NCI-H460 (cell line): ENCODE results near the gene IRF2BP2. TPM values are rescaled to one million over a fixed set of nuclear protein-coding genes. Genes with fewer than 3 reads are reported as not detected.

Experiments used
- DNase-seq: peaks from one replicate; pipeline ENCODE4 v3.0.0-alpha.2; 2016; ENCODE audit warnings: low read depth; ENCODE audit errors: extremely low read depth
- total RNA-seq: library from RNA; depleted of rRNA; stranded (reverse); fragments of >200 nt; shearing (Covaris generic); gene quantifications from 2 replicates; pipeline ENCODE4 v1.2.3, GENCODE V29; 2014

Gene IRF2BP2
- total RNA-seq, 1 experiment from 2014 or later: 64.1 TPM

DNA sequence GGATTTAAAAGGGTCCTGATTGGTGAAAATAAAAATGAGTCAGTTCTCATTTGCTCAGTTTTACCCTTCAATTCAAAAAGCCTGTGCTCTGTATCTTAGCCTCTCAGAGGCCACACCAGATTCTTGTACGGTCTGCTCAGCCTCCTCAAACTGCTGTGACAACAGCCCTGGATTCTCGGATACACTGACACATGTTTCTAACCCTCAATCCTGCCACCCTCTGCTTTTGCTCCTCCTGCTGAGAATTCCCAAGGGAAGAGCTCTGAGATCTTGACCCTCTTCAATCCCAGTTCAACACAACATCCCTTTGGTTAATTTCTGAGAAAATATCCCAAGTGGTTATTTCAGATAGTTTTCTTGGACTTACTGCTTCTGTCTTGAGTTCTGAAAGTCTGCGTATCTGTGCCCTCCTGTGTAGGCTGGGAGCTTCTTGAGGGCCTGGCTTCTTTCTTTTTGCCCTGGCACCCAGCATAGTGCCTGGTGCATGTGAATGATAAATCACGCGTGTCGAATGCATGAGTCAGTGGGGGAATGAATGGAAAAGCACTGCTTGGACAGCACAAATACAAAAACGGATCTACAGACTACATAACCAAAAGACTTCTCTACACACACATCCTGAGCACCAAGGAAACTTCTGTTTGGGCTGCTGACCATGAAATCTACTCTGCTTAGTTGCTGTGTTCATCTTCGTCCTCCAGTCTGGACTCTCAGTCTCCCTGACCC, 24.5 kb downstream of the IRF2BP2 start:
- DNase-seq: no peak

DNA sequence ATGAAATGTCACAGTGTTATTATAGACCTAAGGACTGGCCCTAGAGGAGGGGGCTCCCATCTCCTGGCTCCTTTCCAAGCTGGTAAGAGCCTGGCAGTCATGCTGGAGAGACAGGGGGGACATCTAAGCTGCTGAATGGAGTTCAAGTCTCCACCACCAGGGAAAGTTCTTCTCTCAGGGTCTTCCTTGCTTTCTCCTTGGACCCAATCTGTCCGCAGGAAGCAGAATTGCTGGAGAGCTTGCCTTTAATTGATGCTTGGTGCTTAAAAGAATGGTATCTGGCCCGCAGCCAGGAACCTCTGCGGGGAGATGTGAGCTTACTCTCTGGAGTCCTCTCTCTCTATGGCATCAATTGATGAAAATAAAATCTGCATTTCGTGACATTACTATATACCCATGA, 25.1 kb downstream of the IRF2BP2 start:
- no peak for DNase-seq

DNA sequence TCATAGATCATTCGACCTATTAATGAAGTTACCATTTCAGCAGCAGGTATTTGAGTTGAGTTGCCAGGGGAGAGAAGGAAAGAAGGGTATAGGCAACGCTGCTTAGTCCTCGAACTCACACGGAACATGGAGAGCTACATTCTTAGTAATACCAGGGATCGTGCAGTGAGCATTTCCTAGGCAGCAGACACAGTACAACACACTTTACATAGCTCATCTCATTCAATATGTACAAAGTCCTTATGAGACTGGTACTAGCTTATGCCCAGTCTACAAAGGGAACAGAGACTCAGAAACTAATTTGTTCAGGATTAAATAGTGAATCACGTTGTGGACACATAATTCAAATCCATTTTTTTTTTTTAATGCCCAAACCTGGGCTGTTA, 25.6 kb downstream of the IRF2BP2 start:
- no peak for DNase-seq

DNA sequence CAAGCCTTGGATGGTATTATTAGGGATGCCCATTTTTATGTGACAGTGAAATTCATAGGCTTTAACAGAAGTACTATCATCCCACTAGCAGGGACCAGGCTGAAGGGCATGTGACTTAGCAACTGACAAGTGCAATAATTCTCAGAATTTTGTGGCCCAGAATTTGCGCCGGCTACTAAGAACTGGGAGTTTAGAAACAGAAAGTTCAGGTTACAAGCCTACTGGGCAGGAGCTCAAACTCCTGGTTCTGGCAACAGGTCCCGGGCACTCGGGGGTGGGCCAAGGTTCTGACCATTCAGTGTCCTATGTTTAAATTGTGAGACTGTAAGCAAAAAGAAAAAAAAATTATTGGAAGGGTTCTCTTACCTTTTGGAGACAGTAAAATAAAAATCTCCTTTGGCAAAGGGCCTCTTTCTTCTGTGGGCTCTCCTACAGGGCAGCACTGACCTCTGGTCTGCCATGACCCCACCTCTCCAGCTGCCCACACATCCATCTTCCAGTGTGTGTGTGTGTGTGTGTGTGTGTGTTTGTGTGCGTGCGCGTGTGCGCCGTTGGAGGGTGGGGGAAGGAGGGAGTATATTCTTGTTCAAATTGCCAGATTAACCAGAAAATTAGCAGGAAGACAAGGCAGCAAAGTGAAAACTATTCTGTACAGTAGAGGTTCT, 26.1 kb downstream of the IRF2BP2 start:
- DNase-seq: no peak

DNA sequence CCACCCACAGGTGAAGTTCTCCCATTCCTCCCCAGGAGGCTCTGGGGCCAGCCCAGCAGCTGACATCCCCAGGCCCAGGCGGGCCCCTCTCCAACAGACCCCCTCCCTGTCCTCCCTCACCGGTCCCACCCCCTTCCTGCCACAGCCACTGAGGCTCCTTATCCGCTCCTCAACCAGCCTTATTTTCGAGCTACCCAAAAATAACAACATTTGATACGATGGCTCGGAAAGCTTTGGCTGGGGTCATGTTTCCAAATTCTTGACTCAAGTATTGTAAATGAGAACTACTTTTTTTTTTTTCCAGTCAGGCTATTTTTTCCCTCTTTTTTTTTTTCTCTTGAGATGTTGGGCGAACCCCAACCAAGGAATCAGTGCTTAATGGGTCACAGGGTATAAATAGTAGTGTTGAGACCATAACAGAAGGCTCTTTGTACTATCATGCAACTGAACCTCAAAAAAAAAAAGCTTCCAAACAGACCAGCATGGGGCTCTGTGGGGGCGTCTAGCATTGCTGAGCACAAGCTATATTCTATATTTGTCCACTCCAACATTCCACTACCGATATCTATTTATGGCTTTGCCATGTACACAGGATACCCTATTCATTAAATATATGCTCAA, 27.2 kb downstream of the IRF2BP2 start:
- no peak for DNase-seq

DNA sequence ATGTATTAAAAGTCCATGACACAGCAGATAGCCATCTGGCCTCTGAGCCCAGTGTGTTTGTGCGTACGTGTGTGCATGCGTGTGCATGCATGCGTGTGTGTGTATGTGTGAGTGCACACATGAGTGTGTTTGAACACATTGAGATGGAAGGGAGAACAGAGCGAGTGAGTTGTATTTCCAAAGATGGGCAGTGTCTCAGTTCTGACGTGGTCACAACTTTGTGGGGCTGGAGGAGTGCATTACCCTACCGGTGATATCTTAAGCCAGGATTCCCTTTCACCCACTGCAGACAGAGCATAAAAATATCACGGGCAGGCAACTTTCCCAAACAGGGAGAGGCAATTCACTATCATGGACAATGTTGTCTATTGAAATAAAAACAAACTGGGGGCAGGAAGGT, 27.8 kb downstream of the IRF2BP2 start:
- DNase-seq: no peak

DNA sequence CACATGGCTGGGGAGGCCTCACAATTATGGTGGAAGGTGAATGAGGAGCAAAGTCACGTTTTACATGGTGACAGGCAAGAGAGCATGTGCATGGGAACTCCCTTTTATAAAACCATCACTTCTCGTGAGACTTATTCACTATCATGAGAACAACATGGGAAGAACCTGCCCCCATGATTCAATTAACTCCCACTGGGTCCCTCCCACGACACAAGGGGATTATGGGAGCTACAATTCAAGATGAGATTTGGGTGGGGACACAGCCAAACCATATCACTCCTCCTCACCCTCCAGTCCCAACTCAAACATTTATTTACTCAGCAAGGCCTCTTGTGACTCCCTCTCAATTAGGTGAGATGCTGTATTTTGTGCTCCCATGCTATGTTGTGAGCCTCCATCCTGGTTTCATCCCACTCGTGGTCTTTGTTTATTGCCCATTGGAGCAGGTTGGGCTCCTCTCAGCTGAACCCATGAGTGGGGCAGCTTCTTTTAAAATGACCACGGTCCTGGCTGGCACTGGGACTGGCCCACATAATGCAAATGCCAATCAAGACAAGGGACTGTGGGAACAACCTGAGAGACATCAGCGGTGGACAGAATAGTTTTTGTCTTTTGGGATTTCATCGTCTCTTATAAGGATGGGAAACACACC, 28.8 kb downstream of the IRF2BP2 start:
- no peak for DNase-seq

DNA sequence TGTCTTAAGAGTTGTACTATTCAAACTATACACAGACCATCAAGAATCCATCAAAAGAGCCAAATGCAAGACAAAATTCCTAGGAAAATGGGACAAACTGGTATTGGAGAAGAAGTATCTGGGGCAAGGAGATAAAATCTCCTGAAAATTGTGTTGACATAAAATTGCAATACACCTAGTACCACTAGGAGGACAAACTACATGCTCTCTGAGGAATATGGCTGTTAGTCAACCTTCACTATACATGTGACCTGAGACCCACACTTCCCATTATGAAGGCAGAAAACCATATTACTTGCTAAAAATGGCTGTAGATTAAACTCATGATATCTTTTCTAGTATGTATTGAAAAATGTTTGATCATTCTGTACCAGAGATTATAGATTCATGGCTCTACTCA, 30.0 kb downstream of the IRF2BP2 start:
- no peak for DNase-seq

DNA sequence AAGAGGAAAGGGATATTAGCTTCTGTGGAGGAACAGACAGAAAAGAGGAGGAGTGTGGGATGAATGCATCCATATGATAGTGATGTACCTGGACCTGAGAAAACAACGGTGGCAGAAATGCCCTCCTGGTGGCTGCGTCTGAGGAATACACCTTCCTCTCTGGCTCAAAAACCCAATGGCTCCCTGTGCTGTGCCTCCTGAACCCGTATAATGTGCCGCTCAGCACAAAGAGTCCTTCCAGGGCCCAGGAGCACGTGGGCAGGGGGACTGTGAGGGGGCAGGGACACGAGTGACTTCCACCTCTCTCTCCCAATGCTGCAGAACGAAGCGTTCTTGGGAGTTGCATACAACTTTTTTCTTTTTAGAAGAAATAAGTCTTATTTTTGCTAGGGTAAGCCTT, 31.2 kb downstream of the IRF2BP2 start:
- no peak for DNase-seq

DNA sequence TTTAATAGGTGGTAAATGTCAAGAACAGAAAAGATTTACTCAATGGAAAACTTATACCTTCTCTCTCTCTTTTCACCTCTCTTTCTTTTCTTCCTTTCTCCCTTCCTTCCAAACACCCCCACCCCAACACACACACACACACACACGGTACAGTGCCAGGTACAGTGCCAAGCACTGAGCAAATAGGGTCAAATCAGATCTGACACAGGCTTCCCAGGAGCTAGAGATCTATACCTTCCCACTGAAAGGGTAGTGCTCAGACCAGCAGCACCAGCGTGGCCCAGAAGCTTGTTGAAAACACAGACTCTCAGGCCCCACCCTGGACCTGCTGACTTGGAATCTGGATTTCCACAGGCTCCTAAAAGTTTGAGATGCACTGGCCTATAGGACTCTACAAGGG, 31.9 kb downstream of the IRF2BP2 start:
- DNase-seq: no peak

DNA sequence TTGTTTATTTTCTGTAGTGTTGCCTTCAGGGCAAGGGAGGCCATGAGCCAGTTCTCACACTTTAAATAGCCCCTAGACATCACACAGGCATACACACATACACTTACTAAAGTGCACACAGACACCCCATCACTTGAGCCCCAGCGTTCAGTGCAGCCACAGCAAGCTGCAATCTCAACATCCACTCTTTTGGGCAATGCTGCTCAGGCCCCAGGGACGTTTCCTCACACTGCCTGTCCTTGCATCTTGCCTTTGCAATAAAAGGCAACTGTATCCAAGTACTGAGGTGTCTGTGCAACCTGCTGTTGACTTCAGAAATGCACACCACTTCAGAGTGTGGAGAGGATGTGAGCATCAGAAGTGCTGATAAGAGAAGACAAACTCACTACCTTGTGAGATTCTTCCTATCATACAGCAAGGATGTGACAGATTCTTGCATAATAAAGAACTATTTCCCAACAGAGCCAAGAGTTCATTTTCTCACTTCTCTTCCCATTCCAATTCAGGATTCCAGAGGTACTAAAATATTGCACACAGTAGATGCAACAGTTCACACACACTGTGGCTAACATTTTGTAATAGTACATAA, 36.2 kb downstream of the IRF2BP2 start:
- DNase-seq: peak; percentile 97

DNA sequence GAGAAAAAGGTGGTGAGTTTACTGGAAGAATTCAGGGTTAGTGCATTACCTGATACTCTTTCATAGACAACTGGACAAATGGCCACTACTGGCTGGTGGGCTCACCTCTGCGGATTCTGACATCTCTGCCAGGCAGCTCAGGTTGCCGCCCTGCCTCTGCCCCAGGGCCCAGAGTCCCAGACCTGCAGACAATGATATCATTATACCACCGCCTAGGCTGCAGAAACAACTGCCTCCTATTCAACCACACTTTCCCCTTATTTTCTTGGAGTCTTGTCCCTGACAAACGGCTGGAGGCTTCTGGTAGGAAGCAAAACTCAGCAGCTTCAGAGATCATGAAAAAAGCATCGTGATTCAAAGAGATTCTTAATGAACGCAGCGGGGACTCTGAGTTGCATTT, 37.0 kb downstream of the IRF2BP2 start:
- no peak for DNase-seq

DNA sequence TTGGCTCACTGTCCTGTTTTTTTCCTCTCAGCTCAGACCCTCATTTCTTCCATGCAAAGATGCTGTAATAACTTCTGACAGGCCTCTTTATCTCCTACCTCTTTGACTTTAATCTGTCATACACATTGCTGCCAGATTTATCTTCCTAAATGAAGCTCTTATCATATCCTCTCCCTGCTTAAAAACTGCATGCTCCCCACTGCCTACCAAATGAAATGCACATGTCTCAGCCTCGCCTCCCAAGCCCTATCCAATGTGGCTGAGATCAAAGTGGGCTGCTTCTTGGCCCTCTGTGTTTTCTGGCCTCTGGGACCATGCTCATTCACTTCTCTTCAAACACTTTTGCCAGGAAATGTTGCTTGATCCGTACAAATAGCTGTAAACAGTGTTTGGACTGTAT, 38.3 kb downstream of the IRF2BP2 start:
- DNase-seq: no peak

DNA sequence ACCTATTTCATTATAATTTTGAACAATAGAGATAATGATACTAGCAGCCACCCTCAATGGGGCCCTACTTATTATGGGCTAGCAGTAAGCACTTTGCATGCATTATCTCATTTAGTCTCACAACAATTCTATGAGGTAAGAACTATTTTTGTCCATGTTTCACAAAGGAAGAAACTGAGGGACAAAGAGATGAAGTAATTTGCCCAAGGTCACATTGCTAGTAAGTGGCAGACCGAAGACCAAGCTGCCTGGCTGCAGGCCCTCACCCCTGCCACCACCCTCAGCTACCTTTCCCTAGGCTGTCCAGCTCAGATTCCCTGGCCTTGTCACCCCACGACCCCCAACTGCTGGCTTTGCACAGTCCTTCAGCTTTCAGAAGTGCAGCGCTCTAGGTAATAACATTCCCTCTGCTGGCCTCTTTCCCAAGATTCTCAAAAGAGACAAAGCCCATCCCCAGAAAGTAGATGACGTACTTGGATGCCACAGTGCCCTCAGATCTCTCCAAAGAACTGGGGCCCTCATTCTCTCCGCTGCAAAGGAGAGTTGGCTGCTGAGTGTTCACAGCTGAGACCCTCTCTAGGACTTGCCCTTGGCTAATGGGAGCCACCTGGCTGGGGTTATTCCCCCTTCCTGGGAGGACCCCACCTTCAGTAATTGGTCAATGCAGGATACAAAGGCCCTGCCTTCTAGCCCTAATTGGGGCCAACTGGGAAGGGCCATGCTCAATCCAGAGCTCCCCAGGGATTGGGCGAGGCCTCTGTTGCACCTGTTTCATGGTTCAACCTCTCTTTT, 39.5 kb downstream of the IRF2BP2 start:
- no peak for DNase-seq

DNA sequence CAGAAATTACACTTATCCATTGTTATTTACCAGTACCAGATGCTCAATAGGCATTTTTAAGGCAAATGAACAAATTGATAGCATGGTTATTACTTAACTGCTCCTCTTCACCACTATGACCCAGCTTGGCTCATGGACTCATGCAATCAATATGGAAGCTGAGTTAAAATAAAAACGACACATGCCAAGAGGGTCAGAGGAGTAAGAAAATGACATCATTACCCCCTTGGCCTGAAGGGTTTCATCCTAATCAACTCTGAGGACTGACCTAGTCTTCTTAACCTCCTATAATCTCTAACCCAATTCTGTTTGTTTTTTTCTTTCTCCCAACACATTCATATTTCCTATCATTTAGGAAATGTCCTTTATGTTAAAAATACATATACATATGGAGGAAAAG, 41.6 kb downstream of the IRF2BP2 start:
- DNase-seq: no peak

DNA sequence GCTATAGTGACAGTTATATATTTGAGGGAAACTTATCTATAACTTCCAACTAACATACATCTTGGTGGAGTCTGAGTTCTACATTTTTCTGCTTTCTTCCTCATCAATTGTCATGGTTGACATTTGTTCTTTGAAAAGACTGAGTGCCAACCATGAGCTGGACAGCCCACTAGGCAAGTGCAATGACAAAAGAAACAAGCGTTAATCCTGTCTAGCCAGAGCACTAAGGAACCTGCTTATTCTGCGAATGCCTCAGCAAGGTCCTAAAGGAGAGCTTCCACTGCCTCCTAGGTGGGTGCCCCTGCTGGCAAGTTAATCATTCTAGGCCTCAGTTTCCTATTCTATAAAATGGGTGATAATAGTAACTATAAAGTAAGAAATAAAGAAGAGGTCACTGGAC, 44.8 kb downstream of the IRF2BP2 start:
- DNase-seq: no peak

DNA sequence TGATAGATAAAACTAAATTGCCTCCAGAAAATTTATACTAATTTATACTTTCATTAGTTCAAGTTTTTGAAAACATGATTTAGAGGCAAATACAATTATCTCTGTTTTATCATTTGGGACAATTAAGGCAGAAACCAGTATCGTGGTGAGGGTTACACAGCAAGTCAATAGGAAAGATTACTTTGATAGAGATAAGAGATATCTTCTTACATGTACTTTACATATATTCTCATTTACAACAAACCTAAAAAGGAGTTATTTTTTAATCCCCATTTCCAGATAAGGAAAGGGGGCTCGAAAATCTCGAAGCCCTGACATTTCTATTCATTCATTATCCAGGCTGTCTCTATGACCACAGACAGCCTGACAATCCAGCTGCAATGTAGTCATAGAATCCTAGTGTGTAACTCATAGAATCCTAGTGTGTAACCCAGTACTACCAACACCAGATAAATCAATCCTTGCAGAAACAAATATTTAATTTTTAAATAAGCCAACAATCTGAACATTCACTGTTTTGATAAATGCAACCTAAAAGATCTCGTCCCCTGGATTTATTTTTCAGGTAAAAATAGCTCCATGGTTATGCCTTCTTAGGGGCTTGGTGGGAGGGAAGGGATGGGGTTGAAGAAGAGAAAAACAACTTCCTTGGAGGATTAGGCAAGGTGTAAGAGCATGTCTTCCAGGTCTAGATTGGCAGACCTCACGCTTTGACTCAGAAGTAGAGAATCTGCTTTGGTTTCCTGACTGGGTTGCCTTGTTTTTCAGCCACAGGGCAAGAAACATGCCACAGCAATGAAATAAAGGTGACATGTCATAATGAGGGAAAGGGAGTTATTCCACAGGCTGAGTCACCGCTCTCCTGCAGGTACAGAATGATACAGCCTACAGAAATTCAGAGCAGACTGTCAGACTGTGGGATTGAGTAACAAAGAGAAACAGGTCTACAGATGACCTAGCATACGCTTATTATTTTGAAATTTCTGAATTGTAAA, 45.6 kb downstream of the IRF2BP2 start:
- DNase-seq: peak; percentile 54

DNA sequence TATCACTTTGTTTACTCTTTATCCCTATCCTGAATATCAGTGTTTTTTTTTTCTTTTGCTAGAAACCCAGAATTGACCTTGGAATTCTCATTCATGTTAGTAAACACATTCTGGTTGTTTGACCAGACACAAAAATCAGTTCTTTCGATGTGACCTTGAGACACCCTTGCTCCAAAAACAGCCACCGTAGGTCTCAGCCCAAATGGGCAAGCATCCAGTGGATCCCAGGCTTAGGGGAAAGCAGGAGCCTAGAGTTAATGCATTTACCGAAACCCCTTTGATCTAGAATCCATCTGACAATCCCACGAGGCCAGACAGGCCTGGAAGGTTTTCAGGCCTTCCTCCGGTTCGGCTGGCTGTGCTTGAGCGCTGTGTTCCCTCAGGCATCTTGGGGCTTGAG, 47.6 kb downstream of the IRF2BP2 start:
- no peak for DNase-seq

DNA sequence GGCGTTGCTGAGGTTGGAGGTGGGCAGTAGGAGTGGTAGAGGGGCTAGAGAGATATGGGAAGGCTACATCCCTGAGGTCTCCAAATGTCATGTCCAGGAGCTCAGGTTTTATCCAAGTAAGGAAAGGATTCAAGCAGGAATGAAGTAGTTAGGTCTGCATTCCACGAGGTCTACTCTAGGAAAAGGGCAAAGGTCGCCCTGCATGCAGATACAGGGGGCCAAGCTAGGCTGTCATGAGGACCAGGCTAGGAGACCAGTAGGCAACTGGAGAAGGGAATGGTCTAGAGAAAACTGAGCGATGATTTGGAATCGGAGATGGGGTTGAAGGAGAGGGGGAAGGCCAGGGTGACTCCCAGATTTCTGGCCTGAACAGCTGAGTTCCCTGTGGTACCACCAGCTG, 48.7 kb downstream of the IRF2BP2 start:
- no peak for DNase-seq
